DND-41 (cell line): Measurements from ENCODE around the gene POLN.

ENCODE experiments used
- ATAC-seq: fragments of 200-7000 bp; cut with Tn5 transposase; 3 replicates; pipeline ENCODE4 v1.9.1; 2021; ENCODE audit warnings: low read depth; ENCODE audit not compliant: insufficient read depth
- DNase-seq: peaks from one replicate; pipeline ENCODE4 v3.0.0-alpha.2; 2020
- H2AFZ ChIP-seq: 2 replicates; pipeline ENCODE4 v1.6.0; 2012; ENCODE audit warnings: low read depth, low read length
- H3K27ac ChIP-seq: 2 replicates; pipeline ENCODE4 v1.5.1; 2012; ENCODE audit warnings: low read length, inconsistent platforms
- H3K27me3 ChIP-seq: fragments of 200-600 bp; sonication (generic); 2 replicates; pipeline ENCODE4 v1.6.0; 2012; ENCODE audit warnings: low read length, mild to moderate bottlenecking, inconsistent platforms; ENCODE audit not compliant: insufficient read depth, poor library complexity
- H3K36me3 ChIP-seq: 2 replicates; pipeline ENCODE4 v1.5.1; 2012; ENCODE audit warnings: low read length, inconsistent platforms; ENCODE audit not compliant: insufficient read depth
- H3K4me1 ChIP-seq: 2 replicates; pipeline ENCODE4 v1.5.1; 2012; ENCODE audit warnings: mild to moderate bottlenecking, low read length; ENCODE audit not compliant: insufficient read depth
- H3K4me2 ChIP-seq: 2 replicates; pipeline ENCODE4 v1.6.0; 2012; ENCODE audit warnings: mild to moderate bottlenecking, moderate library complexity, low read length, inconsistent platforms; ENCODE audit not compliant: insufficient read depth
- H3K4me3 ChIP-seq, 2 experiments: fragments of 200-600 bp in 1 of 2; shearing (Covaris generic) in 1 of 2; 2 replicates each; pipeline ENCODE4 v1.5.1; 2012 to 2016; ENCODE audit warnings: inconsistent platforms in 2 of 2, low read length in 2 of 2, mild to moderate bottlenecking in 2 of 2, low read depth in 1 of 2, moderate library complexity in 1 of 2
- H3K79me2 ChIP-seq: 2 replicates; pipeline ENCODE4 v1.6.0; 2012; ENCODE audit warnings: low read length, inconsistent platforms; ENCODE audit not compliant: insufficient read depth
- H3K9ac ChIP-seq: 2 replicates; pipeline ENCODE4 v1.6.0; 2012; ENCODE audit warnings: low read depth, mild to moderate bottlenecking, inconsistent platforms, low read length, moderate library complexity
- H3K9me3 ChIP-seq: 2 replicates; pipeline ENCODE4 v1.5.1; 2012; ENCODE audit warnings: low read length, moderate library complexity, mild to moderate bottlenecking, inconsistent platforms; ENCODE audit not compliant: insufficient read depth, severe bottlenecking
- H4K20me1 ChIP-seq: 2 replicates; pipeline ENCODE4 v1.6.0; 2012; ENCODE audit warnings: low read length; ENCODE audit not compliant: insufficient read depth
- CTCF ChIP-seq: IDR thresholded peaks from 2 replicates; pipeline ENCODE4 v1.5.1; 2012; ENCODE audit warnings: borderline replicate concordance, low read length, moderate library complexity, mild to moderate bottlenecking; ENCODE audit not compliant: poor library complexity, severe bottlenecking; ENCODE audit errors: extremely low read depth
- EZH2 ChIP-seq: IDR thresholded peaks from 3 replicates; pipeline ENCODE4 v1.6.1; 2012; ENCODE audit warnings: borderline replicate concordance, low read depth, mild to moderate bottlenecking, moderate library complexity, low read length, inconsistent platforms; ENCODE audit not compliant: severe bottlenecking

Gene POLN

DNA sequence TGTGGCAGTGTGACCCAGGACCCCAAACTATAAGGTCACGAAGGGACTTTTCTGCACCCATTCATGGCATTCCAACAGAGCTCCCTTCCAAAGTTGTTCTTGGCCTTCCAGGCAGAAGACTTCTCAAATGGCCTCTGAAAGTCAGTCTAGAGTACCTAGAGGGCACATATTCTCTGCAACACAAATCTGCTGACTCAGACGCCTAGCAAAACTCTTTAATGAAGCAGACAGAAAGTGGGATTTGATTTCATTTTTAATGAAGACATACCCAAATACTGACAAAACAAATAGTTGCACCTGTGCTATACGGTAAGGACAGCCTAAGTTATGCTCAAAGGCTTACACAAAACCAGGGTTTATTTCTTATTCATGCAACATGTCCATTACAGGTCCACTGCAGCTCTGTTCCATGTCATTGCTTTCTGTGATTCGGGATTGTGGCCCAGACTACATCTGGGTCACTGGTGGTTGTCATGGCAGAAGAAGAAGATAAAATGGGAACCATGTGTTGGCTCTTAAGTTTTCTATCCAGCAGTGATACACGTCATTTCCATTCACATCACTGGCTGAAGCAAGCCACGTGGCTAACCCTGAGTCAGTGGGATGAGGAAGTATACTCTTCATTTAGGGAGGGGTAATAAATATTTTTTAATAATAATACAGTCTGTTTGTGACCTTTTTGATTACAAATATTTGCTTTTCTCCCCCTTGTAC is 125.1 kb downstream of the POLN start:
- H3K27me3 ChIP-seq = peaks cover 11% of the 10 kb centered on the region
- H4K20me1 ChIP-seq = no peaks in the 10 kb centered on the region
- H3K4me2 ChIP-seq = no peak overlapping the region
- H3K27ac ChIP-seq = no peak overlapping the region
- H3K79me2 ChIP-seq = no peaks in the 10 kb centered on the region
- ATAC-seq (no peak), DNase-seq (no peak)
- no peaks in the 10 kb centered on the region for H3K4me1 ChIP-seq
- no peaks in the 10 kb centered on the region for H3K36me3 ChIP-seq
- H2AFZ ChIP-seq = no peak overlapping the region
- H3K4me3 ChIP-seq = no peak overlapping the region
- no peaks in the 10 kb centered on the region for H3K9me3 ChIP-seq
- H3K9ac ChIP-seq = no peak overlapping the region
- no peak for TF ChIP-seq CTCF
- TF ChIP-seq EZH2 = no peak

- H3K4me1 ChIP-seq = no peaks in the 10 kb centered on the region
- no peaks in the 10 kb centered on the region for H3K36me3 ChIP-seq
- ATAC-seq (no peak), DNase-seq (no peak)
- peaks cover 14% of the 10 kb centered on the region for H3K9me3 ChIP-seq
- no peak overlapping the region for H3K9ac ChIP-seq
- no peaks in the 10 kb centered on the region for H3K27me3 ChIP-seq
- no peak overlapping the region for H2AFZ ChIP-seq
- no peak overlapping the region for H3K4me2 ChIP-seq
- no peak overlapping the region for H3K27ac ChIP-seq
- no peak for TF ChIP-seq EZH2
- no peak for TF ChIP-seq CTCF
- no peak overlapping the region for H3K4me3 ChIP-seq
- H4K20me1 ChIP-seq = no peaks in the 10 kb centered on the region
- H3K79me2 ChIP-seq = no peaks in the 10 kb centered on the region
These were observed 136.4 kb downstream of the POLN start for GRCh38 chr4:2105559-2105958.

GRCh38 chr4:2104556-2105345 is 137.2 kb downstream of the POLN start:
- DNase-seq (no peak), ATAC-seq (no peak)
- no peaks in the 10 kb centered on the region for H3K4me1 ChIP-seq
- H3K27ac ChIP-seq = no peak overlapping the region
- no peaks in the 10 kb centered on the region for H3K27me3 ChIP-seq
- peaks cover 14% of the 10 kb centered on the region for H3K9me3 ChIP-seq
- H3K4me2 ChIP-seq = no peak overlapping the region
- H3K9ac ChIP-seq = no peak overlapping the region
- no peak overlapping the region for H3K4me3 ChIP-seq
- TF ChIP-seq EZH2 (no peak), CTCF (no peak)
- no peak overlapping the region for H2AFZ ChIP-seq
- no peaks in the 10 kb centered on the region for H3K79me2 ChIP-seq
- H4K20me1 ChIP-seq = no peaks in the 10 kb centered on the region
- no peaks in the 10 kb centered on the region for H3K36me3 ChIP-seq
